Spleen (tissue), 11 donors: ENCODE measurements around the gene PPP5C. TPM values are rescaled to one million over a fixed set of nuclear protein-coding genes. Genes with fewer than 3 reads are reported as not detected.

Experiments used
- DNase-seq: peaks from one replicate; pipeline ENCODE4 v3.0.0-alpha.2; 2020
- H3K27ac ChIP-seq, 8 donors: fragments of 200-600 bp; sonication (generic) in 7 of 8; 1 replicate in 4 of 8; 2 replicates in 4 of 8; pipeline versions ENCODE4 v1.5.0 to v1.8.0; 2016 to 2021; ENCODE audit warnings: inconsistent platforms in 4 of 8, mild to moderate bottlenecking in 4 of 8, moderate library complexity in 1 of 8
- H3K27me3 ChIP-seq, 7 donors: fragments of 200-600 bp; sonication (generic) in 6 of 7; replicated peaks in 1 of 7; 1 replicate in 4 of 7; 2 replicates in 3 of 7; pipeline versions ENCODE4 v1.5.0 to v1.8.0; 2016 to 2021; ENCODE audit warnings: inconsistent platforms in 3 of 7, mild to moderate bottlenecking in 1 of 7
- H3K36me3 ChIP-seq, 6 donors: fragments of 200-600 bp; sonication (generic) in 5 of 6; 1 replicate in 4 of 6; 2 replicates in 2 of 6; pipeline versions ENCODE4 v1.5.0 to v1.8.0; 2016 to 2021; ENCODE audit warnings: inconsistent platforms in 2 of 6
- H3K4me1 ChIP-seq, 6 donors: fragments of 200-600 bp; sonication (generic) in 5 of 6; 1 replicate in 3 of 6; 2 replicates in 3 of 6; pipeline versions ENCODE4 v1.5.0 to v1.8.0; 2016 to 2021; ENCODE audit warnings: inconsistent platforms in 3 of 6
- H3K4me3 ChIP-seq, 8 donors: fragments of 200-600 bp; sonication (generic) in 7 of 8; 1 replicate in 4 of 8; 2 replicates in 4 of 8; pipeline versions ENCODE4 v1.5.0 to v1.8.0; 2016 to 2021; ENCODE audit warnings: inconsistent platforms in 4 of 8, mild to moderate bottlenecking in 4 of 8, moderate library complexity in 2 of 8
- H3K9me3 ChIP-seq, 8 donors: fragments of 200-600 bp; sonication (generic) in 7 of 8; 1 replicate in 4 of 8; 2 replicates in 4 of 8; pipeline versions ENCODE4 v1.5.0 to v1.8.0; 2016 to 2021; ENCODE audit warnings: inconsistent platforms in 4 of 8
- POLR2A ChIP-seq, 3 donors: fragments of 450-650 bp; IDR thresholded peaks; one replicate each; pipeline ENCODE4 v1.5.1; 2017; ENCODE audit warnings: antibody characterized with exemption in 3 of 3, mild to moderate bottlenecking in 1 of 3
- POLR2AphosphoS5 ChIP-seq, 3 donors: sonication (generic); formaldehyde crosslinking; IDR thresholded peaks; one replicate each; pipeline ENCODE4 v1.5.1; 2017; ENCODE audit warnings: antibody characterized with exemption in 3 of 3
- WGBS, 5 donors: extraction: QIAGEN DNeasy Blood & Tissue Kit in 3 of 5; methylation state at CpG; one replicate each; pipeline versions ENCODE4 v1.1.5 to v1.1.7; 2013 to 2018; 5-methylcytosine and 5-hydroxymethylcytosine counted together
- intact Hi-C: fragments of 100-400 bp; cut with DNase I; formaldehyde crosslinking; loops from one replicate; pipeline ENCODE4 v1.15.0; 2023; ENCODE audit warnings: low total_unique reads
- polyA plus RNA-seq, 3 donors: library from polyadenylated mRNA; stranded (reverse); fragments of 200-250 nt; gene quantifications; one replicate each; pipeline ENCODE4 v1.2.1, GENCODE V29; 2013
- total RNA-seq, 7 donors: library from RNA; depleted of rRNA in 3 of 7; stranded (reverse); fragments of >200 nt in 3 of 7; fragmentation: NEBNext Ultra II Directional in 4 of 7; extraction: Animal tissue kit (Norgen Biotek cat#: 25700) in 4 of 7; gene quantifications; one replicate each; pipeline versions ENCODE4 v1.1.0 to v1.2.1, GENCODE V29; 2016 to 2021
- TF ChIP-seq, protein P1 (sequence below), 11 experiments: fragments of 200-600 bp in 7 of 11; fragments of 450-650 bp in 4 of 11; sonication (generic) in 4 of 11; IDR thresholded peaks in 8 of 11; conservative IDR thresholded peaks in 3 of 11; 1 replicate in 7 of 11; 2 replicates in 4 of 11; pipeline versions ENCODE4 v1.4.0 to v1.8.0; 2016 to 2021; ENCODE audit warnings: antibody characterized with exemption in 11 of 11, inconsistent platforms in 4 of 11, mild to moderate bottlenecking in 1 of 11
- donor health status: healthy with polysubstance abuse.
- donor health status: DM: no; HTN: no; CAD: no; lungs with moderate emphysema.
- donor health status: DM: no; HTN: no; CAD: no.
- donor health status: Bipolar disorder and iron deficiency.
- donor health status: healthy.
- donor health status: DM: no; HTN: no; CAD: no.
- donor health status: DM: yes; HTN: yes; CAD: no.

PPP5C gene
- total and polyA plus RNA-seq, 10 donors = 26.5 to 87.3 (median 68.6) TPM

DNA sequence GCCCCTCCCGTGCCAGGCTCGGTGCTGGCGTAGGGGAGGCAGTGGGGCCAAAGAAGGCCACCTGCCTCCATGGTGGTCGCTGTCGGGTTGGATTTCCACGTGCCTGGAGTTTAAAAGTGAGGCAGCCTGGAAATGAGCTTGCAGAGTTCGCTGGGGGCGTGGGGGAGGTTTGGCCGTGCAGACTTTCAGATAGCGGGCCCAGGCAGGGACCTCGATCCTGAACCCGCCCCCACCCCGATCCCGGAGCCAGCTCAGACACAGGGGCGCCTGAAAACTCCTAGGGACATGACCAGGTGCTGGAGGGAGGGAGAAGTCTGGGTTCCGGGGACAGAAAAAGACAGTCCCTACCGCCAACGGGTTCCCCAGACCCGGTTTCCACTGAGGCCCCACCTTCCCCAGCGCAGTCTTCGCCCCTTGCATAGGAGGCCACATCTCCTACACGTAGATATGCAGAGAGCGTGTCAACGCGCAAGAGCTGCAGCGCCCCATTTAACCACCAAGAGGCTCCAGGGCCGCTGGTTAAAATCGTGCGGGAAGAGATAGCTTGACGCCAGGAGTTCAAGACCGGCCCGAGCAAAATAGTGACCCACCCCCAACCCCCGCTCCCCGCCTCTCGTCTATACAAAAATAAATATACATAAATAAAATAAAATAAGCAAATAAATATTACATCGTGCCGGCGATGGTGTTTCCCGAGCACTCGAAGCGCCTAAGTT, 58.0 kb downstream of the PPP5C start:
- H3K36me3 ChIP-seq = no peaks in the 10 kb centered on the region
- peak; percentile 45 for DNase-seq
- peaks cover 0 to 98% (median 46%) of the 10 kb centered on the region in 7 donors for H3K27me3 ChIP-seq
- peaks cover 6 to 39% (median 20%) of the 10 kb centered on the region in 6 donors for H3K4me1 ChIP-seq
- peak overlapping the region in 5 of 8 donors; percentile 23 to 50 (median 24) for H3K4me3 ChIP-seq
- TF ChIP-seq POLR2AphosphoS5 (IDR thresholded peaks at IDR 0.05) = no peak
- no peak for TF ChIP-seq POLR2A (IDR thresholded peaks at IDR 0.05)
- TF ChIP-seq, protein P1, sequence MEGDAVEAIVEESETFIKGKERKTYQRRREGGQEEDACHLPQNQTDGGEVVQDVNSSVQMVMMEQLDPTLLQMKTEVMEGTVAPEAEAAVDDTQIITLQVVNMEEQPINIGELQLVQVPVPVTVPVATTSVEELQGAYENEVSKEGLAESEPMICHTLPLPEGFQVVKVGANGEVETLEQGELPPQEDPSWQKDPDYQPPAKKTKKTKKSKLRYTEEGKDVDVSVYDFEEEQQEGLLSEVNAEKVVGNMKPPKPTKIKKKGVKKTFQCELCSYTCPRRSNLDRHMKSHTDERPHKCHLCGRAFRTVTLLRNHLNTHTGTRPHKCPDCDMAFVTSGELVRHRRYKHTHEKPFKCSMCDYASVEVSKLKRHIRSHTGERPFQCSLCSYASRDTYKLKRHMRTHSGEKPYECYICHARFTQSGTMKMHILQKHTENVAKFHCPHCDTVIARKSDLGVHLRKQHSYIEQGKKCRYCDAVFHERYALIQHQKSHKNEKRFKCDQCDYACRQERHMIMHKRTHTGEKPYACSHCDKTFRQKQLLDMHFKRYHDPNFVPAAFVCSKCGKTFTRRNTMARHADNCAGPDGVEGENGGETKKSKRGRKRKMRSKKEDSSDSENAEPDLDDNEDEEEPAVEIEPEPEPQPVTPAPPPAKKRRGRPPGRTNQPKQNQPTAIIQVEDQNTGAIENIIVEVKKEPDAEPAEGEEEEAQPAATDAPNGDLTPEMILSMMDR (IDR thresholded peaks at IDR 0.05 in 8 of 11, conservative IDR thresholded peaks at IDR 0.05 in 3 of 11) = no peak
- H3K27ac ChIP-seq = peak overlapping the region in 2 of 8 donors; percentile 42 to 44
- 22 to 25% (median 24%) methylated on average over 38 to 41 of the region's 41 CpGs for WGBS, 5 donors
- no peaks in the 10 kb centered on the region for H3K9me3 ChIP-seq
- intact Hi-C loops = no loop called here

DNA sequence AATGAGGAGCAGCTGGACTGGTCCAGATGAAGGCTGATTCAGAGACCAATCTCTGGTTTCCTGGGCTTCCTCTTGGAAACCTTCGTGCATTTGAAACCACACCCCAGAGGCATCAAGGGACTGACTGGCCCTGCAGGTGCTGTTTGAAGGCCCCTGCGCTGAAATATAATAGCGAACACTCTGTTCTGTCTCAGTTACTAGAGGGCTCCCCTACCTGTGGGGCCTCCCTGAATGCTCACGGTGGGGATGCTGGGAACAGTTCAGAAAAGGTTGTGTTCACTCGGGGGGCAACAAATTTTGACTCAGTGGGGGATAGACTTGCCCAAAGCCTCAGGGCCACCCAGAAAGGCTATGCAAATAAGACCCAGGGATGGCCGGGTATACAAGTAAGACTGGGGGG, 60.1 kb downstream of the PPP5C start:
- H3K4me1 ChIP-seq = peaks cover 6 to 46% (median 23%) of the 10 kb centered on the region in 6 donors

DNA sequence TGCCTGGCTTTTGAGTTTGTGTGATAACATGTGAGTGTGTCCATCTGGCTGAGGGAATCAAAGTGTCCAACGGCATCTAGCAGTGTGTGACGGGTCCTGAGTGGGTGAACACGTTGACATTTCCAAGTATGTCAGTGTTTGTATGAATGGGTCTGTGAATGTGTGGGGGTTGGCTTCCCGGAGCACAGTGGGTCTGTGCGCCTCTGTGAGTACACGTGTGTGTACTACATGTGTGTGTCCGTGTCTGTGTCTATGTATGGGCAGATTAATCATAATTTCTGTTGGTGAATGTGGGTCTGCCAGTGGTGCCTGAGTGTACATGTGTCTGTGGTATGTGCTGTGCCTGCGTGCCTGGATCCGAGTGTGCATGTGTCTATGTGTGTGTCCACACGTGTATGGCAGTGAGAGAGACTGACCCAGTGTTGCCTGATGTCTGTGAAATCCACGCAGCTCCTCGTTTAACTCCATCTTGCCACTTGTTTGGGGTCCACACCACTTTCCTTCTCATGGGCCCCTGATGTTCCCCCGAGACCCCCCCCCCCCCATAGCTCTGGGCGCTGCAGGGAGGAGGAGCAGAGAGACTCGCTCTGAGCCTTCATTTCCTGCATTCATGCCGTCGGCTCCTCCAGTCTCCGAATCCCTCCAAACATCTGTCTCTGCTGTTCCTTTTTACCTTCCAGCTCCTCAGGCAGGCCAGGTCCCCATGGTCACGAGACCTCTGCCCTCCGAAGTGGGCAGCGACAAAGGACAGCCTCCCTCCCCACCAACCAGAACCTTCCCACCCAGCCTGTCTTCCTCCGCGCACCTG, 61.2 kb downstream of the PPP5C start:
- Histone ChIP-seq H3K27ac (peak overlapping the region in 2 of 8 donors; percentile 12 to 18), H3K9me3 (no peaks in the 10 kb centered on the region), H3K36me3 (no peaks in the 10 kb centered on the region), H3K4me1 (peaks cover 6 to 51% (median 24%) of the 10 kb centered on the region in 6 donors), H3K27me3 (peaks cover 0 to 98% (median 57%) of the 10 kb centered on the region in 7 donors), H3K4me3 (no peak overlapping the region)
- 31 to 35% (median 34%) methylated on average over 22 to 23 of the region's 23 CpGs for WGBS, 5 donors
- DNase-seq = no peak
- intact Hi-C loops = no loop called here
- TF ChIP-seq, protein P1 (IDR thresholded peaks at IDR 0.05 in 8 of 11, conservative IDR thresholded peaks at IDR 0.05 in 3 of 11) = no peak
- TF ChIP-seq POLR2AphosphoS5 (IDR thresholded peaks at IDR 0.05) (no peak), POLR2A (IDR thresholded peaks at IDR 0.05) (no peak)

More for the DNA sequence above, 60.1 kb downstream of the PPP5C start:
- TF ChIP-seq, protein P1 (IDR thresholded peaks at IDR 0.05 in 8 of 11, conservative IDR thresholded peaks at IDR 0.05 in 3 of 11) = no peak
- Histone ChIP-seq H3K4me3 (no peak overlapping the region), H3K27ac (no peak overlapping the region), H3K27me3 (peaks cover 0 to 98% (median 51%) of the 10 kb centered on the region in 7 donors), H3K36me3 (no peaks in the 10 kb centered on the region), H3K9me3 (no peaks in the 10 kb centered on the region)
- intact Hi-C loops = no loop called here
- WGBS, 5 donors = 10 to 18% (median 16%) methylated on average over 5 to 6 of the region's 6 CpGs
- peak; percentile 18 for DNase-seq

DNA sequence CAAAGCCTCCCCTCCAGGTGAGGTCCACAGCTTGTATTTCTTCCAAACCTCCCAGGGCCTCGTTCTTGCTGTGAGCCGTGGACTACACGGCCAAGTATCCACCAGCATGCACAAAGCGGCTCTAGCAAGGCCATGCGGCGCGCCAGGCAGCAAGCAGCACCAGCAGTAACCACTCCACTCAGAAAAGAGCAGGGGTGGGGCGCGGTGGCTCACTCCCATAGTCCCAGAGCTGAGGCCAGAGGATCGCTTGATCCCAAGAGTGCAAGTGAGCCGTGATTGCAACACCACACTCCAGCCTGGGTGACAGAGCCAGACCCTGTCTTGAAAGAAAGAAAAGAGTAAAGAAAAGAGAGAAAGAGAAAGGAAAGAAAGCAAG, 61.8 kb downstream of the PPP5C start:
- TF ChIP-seq POLR2A (IDR thresholded peaks at IDR 0.05) (no peak), POLR2AphosphoS5 (IDR thresholded peaks at IDR 0.05) (peak; percentile 17 to 53 (median 48))
- TF ChIP-seq, protein P1 (IDR thresholded peaks at IDR 0.05 in 8 of 11, conservative IDR thresholded peaks at IDR 0.05 in 3 of 11) = no peak

More for the DNA sequence above, 61.8 kb downstream of the PPP5C start:
- DNase-seq = no peak
- peak overlapping the region in 2 of 8 donors; percentile 12 to 18 for H3K27ac ChIP-seq
- H3K27me3 ChIP-seq = peaks cover 0 to 98% (median 58%) of the 10 kb centered on the region in 7 donors
- no peaks in the 10 kb centered on the region for H3K9me3 ChIP-seq
- H3K4me1 ChIP-seq = peaks cover 6 to 53% (median 29%) of the 10 kb centered on the region in 6 donors
- intact Hi-C loops = no loop called here
- H3K4me3 ChIP-seq = no peak overlapping the region
- no peaks in the 10 kb centered on the region for H3K36me3 ChIP-seq
- 9 to 16% (median 13%) methylated on average over 10 to 11 of the region's 11 CpGs for WGBS, 5 donors
